HEK293 (cell line): ENCODE data around the gene WTAP.

ENCODE experiments used
- GLI2 ChIP-seq: fragments of 450-650 bp; formaldehyde crosslinking; IDR thresholded peaks from 2 replicates; pipeline ENCODE4; 2017; ENCODE audit warnings: missing biosample characterization, missing genetic modification characterization, low read depth, borderline replicate concordance
- PATZ1 ChIP-seq: fragments of 450-650 bp; formaldehyde crosslinking; IDR thresholded peaks from 2 replicates; pipeline ENCODE4 v1.5.1; 2016; ENCODE audit warnings: missing biosample characterization, missing genetic modification characterization
- PRDM4 ChIP-seq: fragments of 450-650 bp; formaldehyde crosslinking; IDR thresholded peaks from 2 replicates; pipeline ENCODE4 v1.5.1; 2017; ENCODE audit warnings: missing biosample characterization, missing genetic modification characterization
- YY1 ChIP-seq: fragments of 450-650 bp; formaldehyde crosslinking; IDR thresholded peaks from 2 replicates; pipeline ENCODE4 v1.5.1; 2018; ENCODE audit warnings: missing biosample characterization, missing genetic modification characterization
- ZBTB48 ChIP-seq: fragments of 450-650 bp; formaldehyde crosslinking; IDR thresholded peaks from 2 replicates; pipeline ENCODE4 v1.5.1; 2016; ENCODE audit warnings: missing biosample characterization, missing genetic modification characterization
- ZBTB49 ChIP-seq: fragments of 450-650 bp; formaldehyde crosslinking; IDR thresholded peaks from 2 replicates; pipeline ENCODE4 v1.5.1; 2016; ENCODE audit warnings: missing biosample characterization, missing genetic modification characterization, low read depth
- ZBTB8A ChIP-seq: fragments of 450-650 bp; formaldehyde crosslinking; IDR thresholded peaks from 2 replicates; pipeline ENCODE4 v1.5.1; 2016; ENCODE audit warnings: missing biosample characterization, missing genetic modification characterization
- ZNF10 ChIP-seq: fragments of 450-650 bp; formaldehyde crosslinking; IDR thresholded peaks from 2 replicates; pipeline ENCODE4 v1.5.1; 2017; ENCODE audit warnings: missing biosample characterization, missing genetic modification characterization
- ZNF121 ChIP-seq: fragments of 450-650 bp; formaldehyde crosslinking; IDR thresholded peaks from 2 replicates; pipeline ENCODE4 v1.5.1; 2016; ENCODE audit warnings: missing biosample characterization, missing genetic modification characterization
- ZNF138 ChIP-seq: fragments of 450-650 bp; formaldehyde crosslinking; IDR thresholded peaks from 2 replicates; pipeline ENCODE4 v1.5.1; 2016; ENCODE audit warnings: missing biosample characterization, missing genetic modification characterization, borderline replicate concordance
- ZNF174 ChIP-seq: fragments of 450-650 bp; formaldehyde crosslinking; IDR thresholded peaks from 2 replicates; pipeline ENCODE4 v1.5.0; 2017; ENCODE audit warnings: missing biosample characterization, mild to moderate bottlenecking, missing genetic modification characterization
- ZNF202 ChIP-seq: fragments of 450-650 bp; formaldehyde crosslinking; IDR thresholded peaks from 2 replicates; pipeline ENCODE4 v1.5.1; 2016; ENCODE audit warnings: missing biosample characterization, missing genetic modification characterization, borderline replicate concordance
- ZNF221 ChIP-seq: fragments of 450-650 bp; formaldehyde crosslinking; IDR thresholded peaks from 2 replicates; pipeline ENCODE4 v1.5.1; 2017; ENCODE audit warnings: missing biosample characterization, missing genetic modification characterization, borderline replicate concordance
- ZNF23 ChIP-seq: fragments of 450-650 bp; formaldehyde crosslinking; IDR thresholded peaks from 2 replicates; pipeline ENCODE4 v1.5.1; 2016; ENCODE audit warnings: missing biosample characterization, missing genetic modification characterization, borderline replicate concordance
- ZNF266 ChIP-seq: fragments of 450-650 bp; formaldehyde crosslinking; IDR thresholded peaks from 2 replicates; pipeline ENCODE4 v1.5.1; 2016; ENCODE audit warnings: missing biosample characterization, missing genetic modification characterization, low read depth
- ZNF292 ChIP-seq: fragments of 450-650 bp; formaldehyde crosslinking; IDR thresholded peaks from 2 replicates; pipeline ENCODE4 v1.5.1; 2016; ENCODE audit warnings: low read depth, missing biosample characterization, missing genetic modification characterization, borderline replicate concordance
- ZNF302 ChIP-seq: fragments of 450-650 bp; formaldehyde crosslinking; IDR thresholded peaks from 2 replicates; pipeline ENCODE4 v1.5.1; 2016; ENCODE audit warnings: missing biosample characterization, missing genetic modification characterization, low read depth
- ZNF354C ChIP-seq: fragments of 450-650 bp; formaldehyde crosslinking; IDR thresholded peaks from 2 replicates; pipeline ENCODE4 v1.5.1; 2016; ENCODE audit warnings: missing biosample characterization, missing genetic modification characterization, low read depth, borderline replicate concordance
- ZNF391 ChIP-seq: fragments of 450-650 bp; formaldehyde crosslinking; IDR thresholded peaks from 2 replicates; pipeline ENCODE4 v1.5.1; 2016; ENCODE audit warnings: low read depth, missing biosample characterization, missing genetic modification characterization, borderline replicate concordance
- ZNF423 ChIP-seq: fragments of 450-650 bp; formaldehyde crosslinking; IDR thresholded peaks from 2 replicates; pipeline ENCODE4 v1.5.1; 2016; ENCODE audit warnings: missing biosample characterization, missing genetic modification characterization
- ZNF521 ChIP-seq: fragments of 450-650 bp; formaldehyde crosslinking; IDR thresholded peaks from 2 replicates; pipeline ENCODE4 v1.5.1; 2017; ENCODE audit warnings: missing biosample characterization, mild to moderate bottlenecking, missing genetic modification characterization
- ZNF530 ChIP-seq: fragments of 450-650 bp; formaldehyde crosslinking; IDR thresholded peaks from 2 replicates; pipeline ENCODE4 v1.5.1; 2016; ENCODE audit warnings: low read depth, missing biosample characterization, missing genetic modification characterization
- ZNF561 ChIP-seq: fragments of 450-650 bp; IDR thresholded peaks from 2 replicates; pipeline ENCODE4 v1.5.1; 2018; ENCODE audit warnings: missing biosample characterization, missing genetic modification characterization, borderline replicate concordance
- ZNF670 ChIP-seq: fragments of 450-650 bp; formaldehyde crosslinking; IDR thresholded peaks from 2 replicates; pipeline ENCODE4 v1.5.1; 2016; ENCODE audit warnings: missing biosample characterization, missing genetic modification characterization, low read depth
- ZNF677 ChIP-seq: fragments of 450-650 bp; IDR thresholded peaks from 2 replicates; pipeline ENCODE4 v1.5.0; 2018; ENCODE audit warnings: missing biosample characterization, mild to moderate bottlenecking, missing genetic modification characterization, moderate library complexity
- ZNF776 ChIP-seq: fragments of 450-650 bp; formaldehyde crosslinking; IDR thresholded peaks from 2 replicates; pipeline ENCODE4 v1.5.0; 2017; ENCODE audit warnings: missing biosample characterization, missing genetic modification characterization, borderline replicate concordance
- ZNF785 ChIP-seq: fragments of 450-650 bp; formaldehyde crosslinking; IDR thresholded peaks from 2 replicates; pipeline ENCODE4 v1.5.1; 2016; ENCODE audit warnings: missing biosample characterization, missing genetic modification characterization
- ZNF837 ChIP-seq: fragments of 450-650 bp; formaldehyde crosslinking; IDR thresholded peaks from 2 replicates; pipeline ENCODE4 v1.5.1; 2016; ENCODE audit warnings: missing biosample characterization, missing genetic modification characterization
- ZSCAN23 ChIP-seq: fragments of 450-650 bp; formaldehyde crosslinking; IDR thresholded peaks from 2 replicates; pipeline ENCODE4 v1.5.1; 2016; ENCODE audit warnings: missing biosample characterization, missing genetic modification characterization
- TF ChIP-seq, protein P1 (sequence below): fragments of 450-650 bp; formaldehyde crosslinking; IDR thresholded peaks from 2 replicates; pipeline ENCODE4; 2016; ENCODE audit warnings: missing biosample characterization, missing genetic modification characterization

WTAP gene

DNA sequence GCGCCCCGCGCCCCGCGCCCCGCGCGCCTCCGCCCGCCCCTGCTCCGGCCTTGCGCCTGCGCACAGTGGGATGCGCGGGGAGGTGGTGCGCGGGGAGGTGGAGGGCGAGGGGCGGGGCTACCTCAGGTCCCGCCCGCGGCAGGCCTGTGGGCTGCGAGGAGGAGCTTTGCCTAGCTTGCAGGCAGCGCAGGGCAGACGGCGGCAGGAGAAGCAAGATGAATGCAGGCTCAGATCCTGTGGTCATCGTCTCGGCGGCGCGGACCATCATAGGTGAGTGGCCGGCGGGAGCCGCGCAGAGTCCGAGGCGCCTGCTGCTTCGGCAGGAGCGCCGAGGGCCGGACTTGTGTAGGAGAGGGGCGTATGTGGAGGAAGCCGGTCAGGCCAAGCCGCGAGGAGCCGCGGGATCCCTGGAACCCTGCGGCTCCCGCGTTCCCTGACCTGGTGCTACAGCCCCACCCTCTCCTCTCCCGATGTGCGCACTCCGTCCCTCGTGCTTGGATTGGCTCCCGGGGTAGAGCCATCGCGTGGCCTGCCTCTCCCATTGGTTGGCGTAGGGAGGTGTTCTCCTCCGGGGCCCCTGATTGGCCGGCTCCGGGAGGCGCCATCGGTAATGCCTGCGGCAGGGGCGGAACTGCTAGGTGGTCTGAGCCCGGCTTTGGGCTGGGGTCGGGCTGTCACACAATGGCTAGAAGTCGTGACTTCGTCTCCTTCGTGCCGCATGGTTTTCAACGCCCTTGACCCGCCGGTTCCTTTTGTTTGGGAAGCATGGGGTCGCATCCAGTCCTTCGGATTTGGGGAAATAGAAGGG lies 34.8 kb downstream of the WTAP start, which contains the start of gene ACAT2 (continued):
- TF ChIP-seq ZNF202 (tag by site-specific recombination) (no peak), ZNF423 (tag by site-specific recombination) (no peak), ZNF292 (tag by site-specific recombination) (no peak), YY1 (tag by site-specific recombination) (peak; percentile 50; the same call in 1 of the 2 replicates), ZNF302 (tag by site-specific recombination) (no peak), ZNF670 (tag by site-specific recombination) (no peak), ZNF521 (tag by site-specific recombination) (no peak), ZNF138 (tag by site-specific recombination) (no peak), ZNF221 (no peak), ZBTB8A (tag by site-specific recombination) (peak; percentile 93), ZNF354C (tag by site-specific recombination) (no peak), ZNF776 (tag by site-specific recombination) (no peak), ZNF121 (tag by site-specific recombination) (no peak), ZNF266 (no peak), ZNF23 (tag by site-specific recombination) (no peak), ZNF785 (tag by site-specific recombination) (no peak), ZBTB48 (tag by site-specific recombination) (peak; percentile 99), ZNF10 (tag by site-specific recombination) (peak; percentile 87), ZNF530 (tag by site-specific recombination) (no peak), ZNF837 (tag by site-specific recombination) (no peak), ZSCAN23 (tag by site-specific recombination) (peak; percentile 82; the same call in 1 of the 2 replicates), ZNF391 (tag by site-specific recombination) (peak; percentile 91), ZNF174 (no peak), GLI2 (no peak), PRDM4 (tag by site-specific recombination) (peak; percentile 28; the same call in 1 of the 2 replicates), ZNF677 (tag by site-specific recombination) (no peak), ZNF561 (tag by site-specific recombination) (peak; percentile 45; the same call in 1 of the 2 replicates), ZBTB49 (no peak), PATZ1 (tag by site-specific recombination) (peak; percentile 67)
- TF ChIP-seq, protein P1, sequence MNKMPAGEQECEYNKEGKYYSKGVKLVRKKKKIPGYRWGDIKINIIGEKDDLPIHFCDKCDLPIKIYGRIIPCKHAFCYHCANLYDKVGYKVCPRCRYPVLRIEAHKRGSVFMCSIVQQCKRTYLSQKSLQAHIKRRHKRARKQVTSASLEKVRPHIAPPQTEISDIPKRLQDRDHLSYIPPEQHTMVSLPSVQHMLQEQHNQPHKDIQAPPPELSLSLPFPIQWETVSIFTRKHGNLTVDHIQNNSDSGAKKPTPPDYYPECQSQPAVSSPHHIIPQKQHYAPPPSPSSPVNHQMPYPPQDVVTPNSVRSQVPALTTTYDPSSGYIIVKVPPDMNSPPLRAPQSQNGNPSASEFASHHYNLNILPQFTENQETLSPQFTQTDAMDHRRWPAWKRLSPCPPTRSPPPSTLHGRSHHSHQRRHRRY (tag by site-specific recombination) = no peak
